B cell (primary cell): Measurements from ENCODE around the gene RIMBP2. TPM values are rescaled to one million over a fixed set of nuclear protein-coding genes. Genes with fewer than 3 reads are reported as not detected.

Source experiments
- ATAC-seq: fragments of 200-7000 bp; cut with Tn5 transposase; one replicate; pipeline ENCODE4 v1.10.0; 2021; ENCODE audit warnings: low read depth, mild to moderate bottlenecking, moderate number of reproducible peaks, moderate library complexity
- CTCF ChIA-PET: fragments of 350-600 bp; sonication (Branson Sonifier 250); formaldehyde crosslinking; loops from one replicate; lab custom pipeline; 2021; ENCODE audit warnings: antibody characterized with exemption, inconsistent platforms; lab: Charles Lee
- POLR2A ChIA-PET: fragments of 350-600 bp; sonication (Branson Sonifier 250); formaldehyde crosslinking; loops from one replicate; lab custom pipeline; 2021; ENCODE audit warnings: antibody characterized with exemption; lab: Charles Lee
- DNase-seq: peaks from one replicate; pipeline ENCODE4 v3.0.0; 2013
- H2AFZ ChIP-seq: 2 replicates; pipeline ENCODE4 v1.6.1; 2012; ENCODE audit warnings: mild to moderate bottlenecking, low read depth, low read length; ENCODE audit not compliant: insufficient read depth, poor library complexity, severe bottlenecking
- H3K27ac ChIP-seq, 2 donors: 1 replicate in 1 of 2; 2 replicates in 1 of 2; pipeline ENCODE4 v1.5.1; 2012 to 2013; ENCODE audit warnings: low read length in 2 of 2, mild to moderate bottlenecking in 2 of 2, moderate library complexity in 1 of 2
- H3K27me3 ChIP-seq, 4 experiments: fragments of 200-600 bp in 1 of 4; sonication (generic) in 1 of 4; replicated peaks in 1 of 4; 1 replicate in 2 of 4; 2 replicates in 2 of 4; pipeline versions ENCODE4 v1.6.1 to v1.7.0; 2013 to 2016; ENCODE audit warnings: low read length in 3 of 4, mild to moderate bottlenecking in 2 of 4, mixed read lengths in 1 of 4, moderate library complexity in 1 of 4; ENCODE audit not compliant: insufficient read depth in 4 of 4, control insufficient read depth in 3 of 4; ENCODE audit errors: control extremely low read depth in 1 of 4
- H3K36me3 ChIP-seq, 2 experiments: replicated peaks in 1 of 2; 1 replicate in 1 of 2; 2 replicates in 1 of 2; pipeline versions ENCODE4 v1.6.1 to v1.7.1; 2013; ENCODE audit warnings: low read length in 1 of 2; ENCODE audit not compliant: insufficient read depth in 2 of 2, control insufficient read depth in 1 of 2; ENCODE audit errors: control extremely low read depth in 1 of 2, extremely low read depth in 1 of 2
- H3K4me1 ChIP-seq, 2 donors: fragments of 200-600 bp in 1 of 2; sonication (generic) in 1 of 2; 1 replicate in 1 of 2; 2 replicates in 1 of 2; pipeline versions ENCODE4 v1.5.1 to v1.6.1; 2013 to 2017; ENCODE audit warnings: low read length in 2 of 2; ENCODE audit not compliant: control insufficient read depth in 2 of 2, insufficient read depth in 2 of 2
- H3K4me2 ChIP-seq: replicated peaks from 2 replicates; pipeline ENCODE3; 2012; ENCODE audit warnings: mild to moderate bottlenecking, low read depth, low read length; ENCODE audit not compliant: poor library complexity, severe bottlenecking
- H3K4me3 ChIP-seq, 5 experiments: fragments of 200-600 bp in 1 of 5; sonication (generic) in 1 of 5; 1 replicate in 3 of 5; 2 replicates in 2 of 5; pipeline versions ENCODE4 v1.5.1 to v1.7.0; 2011 to 2016; ENCODE audit warnings: low read length in 4 of 5, mild to moderate bottlenecking in 4 of 5, low read depth in 2 of 5, control low read depth in 1 of 5, moderate library complexity in 1 of 5; ENCODE audit not compliant: insufficient read depth in 1 of 5; ENCODE audit errors: control extremely low read depth in 1 of 5, extremely low read depth in 1 of 5
- H3K79me2 ChIP-seq: fragments of 200-600 bp; sonication (generic); one replicate; pipeline ENCODE4 v1.6.0; 2016; ENCODE audit warnings: low read length; ENCODE audit not compliant: control insufficient read depth, insufficient read depth
- H3K9ac ChIP-seq: fragments of 200-600 bp; sonication (generic); 2 replicates; pipeline ENCODE4 v1.6.1; 2017; ENCODE audit warnings: mild to moderate bottlenecking, low read length, moderate library complexity
- H3K9me3 ChIP-seq, 3 donors: one replicate each; pipeline versions ENCODE4 v1.6.1 to v1.7.1; 2013; ENCODE audit warnings: low read length in 2 of 3; ENCODE audit not compliant: control insufficient read depth in 2 of 3, insufficient read depth in 1 of 3; ENCODE audit errors: control extremely low read depth in 1 of 3
- H4K20me1 ChIP-seq: 2 replicates; pipeline ENCODE4 v1.6.0; 2012; ENCODE audit warnings: mild to moderate bottlenecking, low read length; ENCODE audit not compliant: insufficient read depth, control insufficient read depth, poor library complexity, severe bottlenecking
- H3K27ac Mint-ChIP-seq: one replicate; pipeline ENCODE4 v1.8.0; 2021; ENCODE audit warnings: mixed read lengths
- H3K27me3 Mint-ChIP-seq: one replicate; pipeline ENCODE4 v1.8.0; 2021; ENCODE audit warnings: mixed read lengths
- H3K4me1 Mint-ChIP-seq: one replicate; pipeline ENCODE4 v1.8.0; 2021; ENCODE audit warnings: mixed read lengths
- H3K4me3 Mint-ChIP-seq: one replicate; pipeline ENCODE4 v1.8.0; 2021; ENCODE audit warnings: mixed read lengths
- H3K9me3 Mint-ChIP-seq: one replicate; pipeline ENCODE4 v1.8.0; 2022; ENCODE audit warnings: mixed read lengths; ENCODE audit not compliant: insufficient read depth
- EZH2 ChIP-seq: IDR thresholded peaks from 2 replicates; pipeline ENCODE4 v1.6.1; 2012; ENCODE audit warnings: borderline replicate concordance, low read depth, mild to moderate bottlenecking, moderate library complexity, low read length; ENCODE audit not compliant: insufficient read depth, poor library complexity, severe bottlenecking
- WGBS: methylation state at CpG from one replicate; pipeline ENCODE4 v1.1.5; 2013; ENCODE audit warnings: missing lambda C conversion rate; ENCODE audit not compliant: insufficient coverage; 5-methylcytosine and 5-hydroxymethylcytosine counted together
- intact Hi-C: fragments of 100-400 bp; cut with micrococcal nuclease; formaldehyde crosslinking; loops from one replicate; pipeline ENCODE4 v1.10.0; 2022
- polyA plus RNA-seq: library from polyadenylated mRNA; depleted of rRNA; stranded (reverse); fragments of >200 nt; gene quantifications from 2 replicates; pipeline ENCODE4 v1.2.3, GENCODE V29; 2012
- total RNA-seq, 2 donors: library from RNA; stranded (reverse); fragments of 120-200 nt in 1 of 2; gene quantifications; 1 replicate in 1 of 2; 2 replicates in 1 of 2; pipeline versions ENCODE4 v1.2.3 to v1.2.4, GENCODE V29; 2013 to 2022
- TF ChIP-seq, protein P1 (sequence below): fragments of 200-600 bp; IDR thresholded peaks from one replicate; pipeline ENCODE4 v1.8.0; 2022; ENCODE audit warnings: antibody characterized with exemption, mild to moderate bottlenecking

The RIMBP2 gene
- total and polyA plus RNA-seq, 2 donors (not counting 1 experiment from before 2014, with no cell fraction given): not detected

- H3K36me3 ChIP-seq: no peaks in the 10 kb centered on the region
- WGBS: 91% methylated on average over 3 of the region's 6 CpGs
- no peak overlapping the region for H3K27ac ChIP-seq
- no peak for ATAC-seq
- intact Hi-C loops: no loop called here
- no peaks in the 10 kb centered on the region for H4K20me1 ChIP-seq
- H3K4me2 ChIP-seq: no peak overlapping the region
- no peak for DNase-seq
- no peaks in the 10 kb centered on the region for H3K9me3 Mint-ChIP-seq
- H3K27ac Mint-ChIP-seq: no peak overlapping the region
- ChIA-PET CTCF (no interaction called here), POLR2A (no interaction called here)
- H2AFZ ChIP-seq: no peak overlapping the region
- H3K9me3 ChIP-seq: peaks cover 0 to 44% (median 0%) of the 10 kb centered on the region in 3 donors
- H3K4me1 ChIP-seq: no peaks in the 10 kb centered on the region
- H3K27me3 ChIP-seq: no peaks in the 10 kb centered on the region
- no peak overlapping the region for H3K9ac ChIP-seq
- TF ChIP-seq EZH2: no peak
- TF ChIP-seq, protein P1, sequence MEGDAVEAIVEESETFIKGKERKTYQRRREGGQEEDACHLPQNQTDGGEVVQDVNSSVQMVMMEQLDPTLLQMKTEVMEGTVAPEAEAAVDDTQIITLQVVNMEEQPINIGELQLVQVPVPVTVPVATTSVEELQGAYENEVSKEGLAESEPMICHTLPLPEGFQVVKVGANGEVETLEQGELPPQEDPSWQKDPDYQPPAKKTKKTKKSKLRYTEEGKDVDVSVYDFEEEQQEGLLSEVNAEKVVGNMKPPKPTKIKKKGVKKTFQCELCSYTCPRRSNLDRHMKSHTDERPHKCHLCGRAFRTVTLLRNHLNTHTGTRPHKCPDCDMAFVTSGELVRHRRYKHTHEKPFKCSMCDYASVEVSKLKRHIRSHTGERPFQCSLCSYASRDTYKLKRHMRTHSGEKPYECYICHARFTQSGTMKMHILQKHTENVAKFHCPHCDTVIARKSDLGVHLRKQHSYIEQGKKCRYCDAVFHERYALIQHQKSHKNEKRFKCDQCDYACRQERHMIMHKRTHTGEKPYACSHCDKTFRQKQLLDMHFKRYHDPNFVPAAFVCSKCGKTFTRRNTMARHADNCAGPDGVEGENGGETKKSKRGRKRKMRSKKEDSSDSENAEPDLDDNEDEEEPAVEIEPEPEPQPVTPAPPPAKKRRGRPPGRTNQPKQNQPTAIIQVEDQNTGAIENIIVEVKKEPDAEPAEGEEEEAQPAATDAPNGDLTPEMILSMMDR: no peak
- no peak overlapping the region for H3K4me3 Mint-ChIP-seq
- H3K79me2 ChIP-seq: no peaks in the 10 kb centered on the region
- H3K27me3 Mint-ChIP-seq: no peaks in the 10 kb centered on the region
- no peak overlapping the region for H3K4me3 ChIP-seq
- H3K4me1 Mint-ChIP-seq: no peaks in the 10 kb centered on the region
Observed at GRCh38 chr12:130433411-130433810, 282.7 kb downstream of the RIMBP2 start.

GRCh38 chr12:130431176-130431575 is 284.9 kb downstream of the RIMBP2 start:
- H3K4me3 Mint-ChIP-seq: no peak overlapping the region
- Histone ChIP-seq H3K4me1 (no peaks in the 10 kb centered on the region), H3K4me2 (no peak overlapping the region), H3K36me3 (no peaks in the 10 kb centered on the region), H2AFZ (no peak overlapping the region), H3K9me3 (peaks cover 0 to 46% (median 0%) of the 10 kb centered on the region in 3 donors), H3K79me2 (no peaks in the 10 kb centered on the region), H3K9ac (no peak overlapping the region), H4K20me1 (no peaks in the 10 kb centered on the region), H3K27me3 (no peaks in the 10 kb centered on the region), H3K4me3 (no peak overlapping the region), H3K27ac (no peak overlapping the region)
- H3K9me3 Mint-ChIP-seq: no peaks in the 10 kb centered on the region
- WGBS: 93% methylated on average over 7 of the region's 11 CpGs
- H3K27ac Mint-ChIP-seq: no peak overlapping the region
- CTCF ChIA-PET: no interaction called here
- intact Hi-C loops: no loop called here
- H3K27me3 Mint-ChIP-seq: no peaks in the 10 kb centered on the region
- TF ChIP-seq, protein P1: no peak
- no peak for TF ChIP-seq EZH2
- no peaks in the 10 kb centered on the region for H3K4me1 Mint-ChIP-seq
- no peak for ATAC-seq
- no peak for DNase-seq
- POLR2A ChIA-PET: no interaction called here
